GM23338 (cell line): ENCODE measurements around the gene SLC26A6.

Source experiments
- CREB1 ChIP-seq: fragments of 250-450 bp; sonication (Bioruptor Pico); IDR thresholded peaks from 2 replicates; pipeline ENCODE4 v1.5.0; 2020; ENCODE audit warnings: low read depth, mild to moderate bottlenecking, moderate library complexity
- EZH2 ChIP-seq: fragments of 200-600 bp; sonication (generic); IDR thresholded peaks from one replicate; pipeline ENCODE4 v1.8.0; 2017; ENCODE audit warnings: antibody characterized with exemption, mild to moderate bottlenecking, low read depth; ENCODE audit not compliant: unreplicated experiment
- EZH2phosphoT487 ChIP-seq: fragments of 200-600 bp; sonication (generic); IDR thresholded peaks from one replicate; pipeline ENCODE4 v1.8.1; 2018; ENCODE audit warnings: antibody characterized with exemption; ENCODE audit not compliant: unreplicated experiment
- JUNB ChIP-seq: IDR thresholded peaks from one replicate; pipeline ENCODE4 v1.6.1; 2016; ENCODE audit warnings: antibody characterized with exemption; ENCODE audit not compliant: unreplicated experiment
- NANOG ChIP-seq: IDR thresholded peaks from 2 replicates; pipeline ENCODE4 v1.6.1; 2016; ENCODE audit warnings: antibody characterized with exemption, borderline replicate concordance
- POLR2AphosphoS5 ChIP-seq: IDR thresholded peaks from 2 replicates; pipeline ENCODE4 v1.6.1; 2016; ENCODE audit warnings: antibody characterized with exemption, low read depth
- STAT1 ChIP-seq: IDR thresholded peaks from one replicate; pipeline ENCODE4 v1.6.1; 2016; ENCODE audit warnings: antibody characterized with exemption; ENCODE audit not compliant: unreplicated experiment
- ZNF114 ChIP-seq: fragments of 250-450 bp; sonication (Bioruptor Pico); IDR thresholded peaks from 2 replicates; pipeline ENCODE4 v1.5.0; 2020; ENCODE audit warnings: mild to moderate bottlenecking, moderate library complexity
- ZNF331 ChIP-seq: fragments of 250-450 bp; sonication (Bioruptor Pico); IDR thresholded peaks from 2 replicates; pipeline ENCODE4 v1.5.0; 2020; ENCODE audit warnings: low read depth, mild to moderate bottlenecking, moderate library complexity
- TF ChIP-seq, protein P1 (sequence below), 2 experiments: fragments of 200-600 bp in 1 of 2; sonication (generic) in 1 of 2; conservative IDR thresholded peaks; 2 replicates each; pipeline versions ENCODE4 v1.5.1 to v1.6.1; 2016 to 2017; ENCODE audit warnings: antibody characterized with exemption in 2 of 2, low read depth in 2 of 2, mild to moderate bottlenecking in 2 of 2, moderate library complexity in 1 of 2
- TF ChIP-seq, protein P2 (sequence below): IDR thresholded peaks from one replicate; pipeline ENCODE4 v1.6.1; 2018; ENCODE audit warnings: antibody characterized with exemption; ENCODE audit not compliant: unreplicated experiment
- TF ChIP-seq, protein P3 (sequence below): fragments of 250-450 bp; sonication (Bioruptor Pico); IDR thresholded peaks from 2 replicates; pipeline ENCODE4 v1.5.0; 2020; ENCODE audit warnings: mild to moderate bottlenecking, moderate library complexity
- TF ChIP-seq, protein P4 (sequence below): IDR thresholded peaks from 2 replicates; pipeline ENCODE4 v1.6.1; 2016; ENCODE audit warnings: antibody characterized with exemption

DNA sequence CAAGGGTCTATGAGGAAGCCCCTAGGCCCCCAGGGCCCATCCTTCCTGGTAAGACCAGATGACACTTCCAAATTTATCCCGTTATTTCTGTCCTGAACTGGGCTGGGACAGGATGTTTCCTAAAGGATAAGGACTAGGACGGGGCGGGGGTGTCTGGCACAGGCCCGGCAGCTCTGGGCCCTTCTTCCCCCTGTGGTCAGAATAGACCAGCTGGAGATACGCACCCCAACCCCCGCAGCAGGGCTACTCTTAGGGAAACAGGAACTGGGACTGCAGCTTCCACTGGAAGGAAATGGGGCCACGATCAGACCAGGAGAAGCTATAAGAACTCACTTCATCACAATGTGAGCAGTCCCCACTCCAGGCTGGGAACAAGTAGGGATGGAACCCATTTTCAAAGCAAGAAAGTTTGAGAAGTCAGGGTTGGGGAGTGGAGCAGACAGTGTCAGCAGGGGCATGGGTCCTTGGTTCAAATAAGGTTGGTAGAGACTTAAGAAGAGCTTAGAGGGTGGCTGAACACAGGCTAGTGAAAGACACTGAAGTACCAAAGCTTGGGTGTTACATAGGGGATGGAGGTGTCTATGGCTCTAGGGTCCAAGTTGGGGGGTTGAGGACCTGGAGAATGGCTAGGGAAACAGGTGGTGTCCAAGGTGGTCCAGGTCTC lies 49.4 kb upstream of the SLC26A6 start:
- TF ChIP-seq, protein P1, sequence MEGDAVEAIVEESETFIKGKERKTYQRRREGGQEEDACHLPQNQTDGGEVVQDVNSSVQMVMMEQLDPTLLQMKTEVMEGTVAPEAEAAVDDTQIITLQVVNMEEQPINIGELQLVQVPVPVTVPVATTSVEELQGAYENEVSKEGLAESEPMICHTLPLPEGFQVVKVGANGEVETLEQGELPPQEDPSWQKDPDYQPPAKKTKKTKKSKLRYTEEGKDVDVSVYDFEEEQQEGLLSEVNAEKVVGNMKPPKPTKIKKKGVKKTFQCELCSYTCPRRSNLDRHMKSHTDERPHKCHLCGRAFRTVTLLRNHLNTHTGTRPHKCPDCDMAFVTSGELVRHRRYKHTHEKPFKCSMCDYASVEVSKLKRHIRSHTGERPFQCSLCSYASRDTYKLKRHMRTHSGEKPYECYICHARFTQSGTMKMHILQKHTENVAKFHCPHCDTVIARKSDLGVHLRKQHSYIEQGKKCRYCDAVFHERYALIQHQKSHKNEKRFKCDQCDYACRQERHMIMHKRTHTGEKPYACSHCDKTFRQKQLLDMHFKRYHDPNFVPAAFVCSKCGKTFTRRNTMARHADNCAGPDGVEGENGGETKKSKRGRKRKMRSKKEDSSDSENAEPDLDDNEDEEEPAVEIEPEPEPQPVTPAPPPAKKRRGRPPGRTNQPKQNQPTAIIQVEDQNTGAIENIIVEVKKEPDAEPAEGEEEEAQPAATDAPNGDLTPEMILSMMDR (conservative IDR thresholded peaks at IDR 0.05; ENCODE audit: low read depth in 2 of 2), result no peak
- TF ChIP-seq, protein P2, sequence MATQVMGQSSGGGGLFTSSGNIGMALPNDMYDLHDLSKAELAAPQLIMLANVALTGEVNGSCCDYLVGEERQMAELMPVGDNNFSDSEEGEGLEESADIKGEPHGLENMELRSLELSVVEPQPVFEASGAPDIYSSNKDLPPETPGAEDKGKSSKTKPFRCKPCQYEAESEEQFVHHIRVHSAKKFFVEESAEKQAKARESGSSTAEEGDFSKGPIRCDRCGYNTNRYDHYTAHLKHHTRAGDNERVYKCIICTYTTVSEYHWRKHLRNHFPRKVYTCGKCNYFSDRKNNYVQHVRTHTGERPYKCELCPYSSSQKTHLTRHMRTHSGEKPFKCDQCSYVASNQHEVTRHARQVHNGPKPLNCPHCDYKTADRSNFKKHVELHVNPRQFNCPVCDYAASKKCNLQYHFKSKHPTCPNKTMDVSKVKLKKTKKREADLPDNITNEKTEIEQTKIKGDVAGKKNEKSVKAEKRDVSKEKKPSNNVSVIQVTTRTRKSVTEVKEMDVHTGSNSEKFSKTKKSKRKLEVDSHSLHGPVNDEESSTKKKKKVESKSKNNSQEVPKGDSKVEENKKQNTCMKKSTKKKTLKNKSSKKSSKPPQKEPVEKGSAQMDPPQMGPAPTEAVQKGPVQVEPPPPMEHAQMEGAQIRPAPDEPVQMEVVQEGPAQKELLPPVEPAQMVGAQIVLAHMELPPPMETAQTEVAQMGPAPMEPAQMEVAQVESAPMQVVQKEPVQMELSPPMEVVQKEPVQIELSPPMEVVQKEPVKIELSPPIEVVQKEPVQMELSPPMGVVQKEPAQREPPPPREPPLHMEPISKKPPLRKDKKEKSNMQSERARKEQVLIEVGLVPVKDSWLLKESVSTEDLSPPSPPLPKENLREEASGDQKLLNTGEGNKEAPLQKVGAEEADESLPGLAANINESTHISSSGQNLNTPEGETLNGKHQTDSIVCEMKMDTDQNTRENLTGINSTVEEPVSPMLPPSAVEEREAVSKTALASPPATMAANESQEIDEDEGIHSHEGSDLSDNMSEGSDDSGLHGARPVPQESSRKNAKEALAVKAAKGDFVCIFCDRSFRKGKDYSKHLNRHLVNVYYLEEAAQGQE, result no peak
- TF ChIP-seq EZH2 (no peak), POLR2AphosphoS5 (no peak), CREB1 (CRISPR knock-in tag) (no peak), EZH2phosphoT487 (no peak), JUNB (no peak), ZNF331 (CRISPR knock-in tag) (no peak), NANOG (no peak), STAT1 (no peak), ZNF114 (no peak)
- TF ChIP-seq, protein P3, sequence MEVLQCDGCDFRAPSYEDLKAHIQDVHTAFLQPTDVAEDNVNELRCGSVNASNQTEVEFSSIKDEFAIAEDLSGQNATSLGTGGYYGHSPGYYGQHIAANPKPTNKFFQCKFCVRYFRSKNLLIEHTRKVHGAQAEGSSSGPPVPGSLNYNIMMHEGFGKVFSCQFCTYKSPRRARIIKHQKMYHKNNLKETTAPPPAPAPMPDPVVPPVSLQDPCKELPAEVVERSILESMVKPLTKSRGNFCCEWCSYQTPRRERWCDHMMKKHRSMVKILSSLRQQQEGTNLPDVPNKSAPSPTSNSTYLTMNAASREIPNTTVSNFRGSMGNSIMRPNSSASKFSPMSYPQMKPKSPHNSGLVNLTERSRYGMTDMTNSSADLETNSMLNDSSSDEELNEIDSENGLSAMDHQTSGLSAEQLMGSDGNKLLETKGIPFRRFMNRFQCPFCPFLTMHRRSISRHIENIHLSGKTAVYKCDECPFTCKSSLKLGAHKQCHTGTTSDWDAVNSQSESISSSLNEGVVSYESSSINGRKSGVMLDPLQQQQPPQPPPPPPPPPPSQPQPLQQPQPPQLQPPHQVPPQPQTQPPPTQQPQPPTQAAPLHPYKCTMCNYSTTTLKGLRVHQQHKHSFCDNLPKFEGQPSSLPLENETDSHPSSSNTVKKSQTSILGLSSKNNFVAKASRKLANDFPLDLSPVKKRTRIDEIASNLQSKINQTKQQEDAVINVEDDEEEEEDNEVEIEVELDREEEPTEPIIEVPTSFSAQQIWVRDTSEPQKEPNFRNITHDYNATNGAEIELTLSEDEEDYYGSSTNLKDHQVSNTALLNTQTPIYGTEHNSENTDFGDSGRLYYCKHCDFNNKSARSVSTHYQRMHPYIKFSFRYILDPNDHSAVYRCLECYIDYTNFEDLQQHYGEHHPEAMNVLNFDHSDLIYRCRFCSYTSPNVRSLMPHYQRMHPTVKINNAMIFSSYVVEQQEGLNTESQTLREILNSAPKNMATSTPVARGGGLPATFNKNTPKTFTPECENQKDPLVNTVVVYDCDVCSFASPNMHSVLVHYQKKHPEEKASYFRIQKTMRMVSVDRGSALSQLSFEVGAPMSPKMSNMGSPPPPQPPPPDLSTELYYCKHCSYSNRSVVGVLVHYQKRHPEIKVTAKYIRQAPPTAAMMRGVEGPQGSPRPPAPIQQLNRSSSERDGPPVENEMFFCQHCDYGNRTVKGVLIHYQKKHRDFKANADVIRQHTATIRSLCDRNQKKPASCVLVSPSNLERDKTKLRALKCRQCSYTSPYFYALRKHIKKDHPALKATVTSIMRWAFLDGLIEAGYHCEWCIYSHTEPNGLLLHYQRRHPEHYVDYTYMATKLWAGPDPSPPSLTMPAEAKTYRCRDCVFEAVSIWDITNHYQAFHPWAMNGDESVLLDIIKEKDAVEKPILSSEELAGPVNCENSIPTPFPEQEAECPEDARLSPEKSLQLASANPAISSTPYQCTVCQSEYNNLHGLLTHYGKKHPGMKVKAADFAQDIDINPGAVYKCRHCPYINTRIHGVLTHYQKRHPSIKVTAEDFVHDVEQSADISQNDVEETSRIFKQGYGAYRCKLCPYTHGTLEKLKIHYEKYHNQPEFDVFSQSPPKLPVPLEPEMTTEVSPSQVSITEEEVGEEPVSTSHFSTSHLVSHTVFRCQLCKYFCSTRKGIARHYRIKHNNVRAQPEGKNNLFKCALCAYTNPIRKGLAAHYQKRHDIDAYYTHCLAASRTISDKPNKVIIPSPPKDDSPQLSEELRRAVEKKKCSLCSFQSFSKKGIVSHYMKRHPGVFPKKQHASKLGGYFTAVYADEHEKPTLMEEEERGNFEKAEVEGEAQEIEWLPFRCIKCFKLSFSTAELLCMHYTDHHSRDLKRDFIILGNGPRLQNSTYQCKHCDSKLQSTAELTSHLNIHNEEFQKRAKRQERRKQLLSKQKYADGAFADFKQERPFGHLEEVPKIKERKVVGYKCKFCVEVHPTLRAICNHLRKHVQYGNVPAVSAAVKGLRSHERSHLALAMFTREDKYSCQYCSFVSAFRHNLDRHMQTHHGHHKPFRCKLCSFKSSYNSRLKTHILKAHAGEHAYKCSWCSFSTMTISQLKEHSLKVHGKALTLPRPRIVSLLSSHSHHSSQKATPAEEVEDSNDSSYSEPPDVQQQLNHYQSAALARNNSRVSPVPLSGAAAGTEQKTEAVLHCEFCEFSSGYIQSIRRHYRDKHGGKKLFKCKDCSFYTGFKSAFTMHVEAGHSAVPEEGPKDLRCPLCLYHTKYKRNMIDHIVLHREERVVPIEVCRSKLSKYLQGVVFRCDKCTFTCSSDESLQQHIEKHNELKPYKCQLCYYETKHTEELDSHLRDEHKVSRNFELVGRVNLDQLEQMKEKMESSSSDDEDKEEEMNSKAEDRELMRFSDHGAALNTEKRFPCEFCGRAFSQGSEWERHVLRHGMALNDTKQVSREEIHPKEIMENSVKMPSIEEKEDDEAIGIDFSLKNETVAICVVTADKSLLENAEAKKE (CRISPR knock-in tag), result no peak
- TF ChIP-seq, protein P4, sequence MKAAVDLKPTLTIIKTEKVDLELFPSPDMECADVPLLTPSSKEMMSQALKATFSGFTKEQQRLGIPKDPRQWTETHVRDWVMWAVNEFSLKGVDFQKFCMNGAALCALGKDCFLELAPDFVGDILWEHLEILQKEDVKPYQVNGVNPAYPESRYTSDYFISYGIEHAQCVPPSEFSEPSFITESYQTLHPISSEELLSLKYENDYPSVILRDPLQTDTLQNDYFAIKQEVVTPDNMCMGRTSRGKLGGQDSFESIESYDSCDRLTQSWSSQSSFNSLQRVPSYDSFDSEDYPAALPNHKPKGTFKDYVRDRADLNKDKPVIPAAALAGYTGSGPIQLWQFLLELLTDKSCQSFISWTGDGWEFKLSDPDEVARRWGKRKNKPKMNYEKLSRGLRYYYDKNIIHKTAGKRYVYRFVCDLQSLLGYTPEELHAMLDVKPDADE, result no peak
